H1 (cell line): ENCODE data around the gene ADAM23. TPM values are rescaled to one million over a fixed set of nuclear protein-coding genes. Genes with fewer than 3 reads are reported as not detected.

Source experiments
- CTCF ChIA-PET: fragments of 300-600 bp; sonication (Branson Sonifier 250); formaldehyde crosslinking; loops from one replicate; lab custom pipeline; 2021; ENCODE audit not compliant: partially characterized antibody; lab: Charles Lee
- POLR2A ChIA-PET: fragments of 300-600 bp; sonication (Branson Sonifier 250); formaldehyde crosslinking; loops from one replicate; lab custom pipeline; 2021; ENCODE audit warnings: inconsistent platforms; ENCODE audit not compliant: partially characterized antibody; lab: Charles Lee
- DNase-seq, 2 experiments: peaks; one replicate each; pipeline versions ENCODE4 v3.0.0 to v3.0.0-alpha.2; 2010 to 2022; ENCODE audit warnings: low spot score in 2 of 2, low read depth in 1 of 2, mixed read lengths in 1 of 2
- FAIRE-seq: peaks from 2 replicates; lab custom pipeline; 2011; peaks lifted over from hg19 to GRCh38; lab: Jason Lieb, UNC
- H2AFZ ChIP-seq: 2 replicates; pipeline ENCODE4 v1.8.1; 2012; ENCODE audit warnings: low read length, inconsistent platforms
- H2AK5ac ChIP-seq: 2 replicates; pipeline ENCODE4 v1.6.1; 2013; ENCODE audit warnings: low read depth, low read length
- H2BK120ac ChIP-seq: replicated peaks from 2 replicates; pipeline ENCODE3; 2013; ENCODE audit warnings: low read depth, low read length, inconsistent platforms
- H2BK12ac ChIP-seq: 2 replicates; pipeline ENCODE4 v1.6.1; 2013; ENCODE audit warnings: low read depth, low read length
- H2BK15ac ChIP-seq: 2 replicates; pipeline ENCODE4 v1.6.1; 2013; ENCODE audit warnings: low read length
- H2BK20ac ChIP-seq: 2 replicates; pipeline ENCODE4 v1.6.1; 2013; ENCODE audit warnings: low read length
- H2BK5ac ChIP-seq: 2 replicates; pipeline ENCODE4 v1.6.1; 2013; ENCODE audit warnings: low read depth, low read length
- H3K14ac ChIP-seq: 2 replicates; pipeline ENCODE4 v1.6.1; 2013; ENCODE audit warnings: inconsistent platforms; ENCODE audit not compliant: insufficient read length
- H3K18ac ChIP-seq: 2 replicates; pipeline ENCODE4 v1.6.1; 2013; ENCODE audit warnings: low read length; ENCODE audit errors: extremely low read depth
- H3K23ac ChIP-seq: 2 replicates; pipeline ENCODE4 v1.6.1; 2013; ENCODE audit warnings: inconsistent platforms; ENCODE audit not compliant: insufficient read length
- H3K23me2 ChIP-seq: 2 replicates; pipeline ENCODE4 v1.6.1; 2013; ENCODE audit warnings: low read depth, low read length
- H3K27ac ChIP-seq: 2 replicates; pipeline ENCODE4 v1.6.1; 2011; ENCODE audit warnings: low read depth, low read length, inconsistent platforms
- H3K27me3 ChIP-seq, 4 experiments: replicated peaks in 1 of 4; 1 replicate in 1 of 4; 2 replicates in 3 of 4; pipeline versions ENCODE4 v1.6.1 to v1.8.1; 2011 to 2013; ENCODE audit warnings: low read length in 3 of 4, mild to moderate bottlenecking in 3 of 4, inconsistent platforms in 2 of 4, mixed read lengths in 2 of 4, moderate library complexity in 1 of 4; ENCODE audit not compliant: control insufficient read depth in 3 of 4, insufficient read depth in 3 of 4; ENCODE audit errors: extremely low read depth in 1 of 4
- H3K36me3 ChIP-seq, 4 experiments: 2 replicates each; pipeline versions ENCODE4 v1.6.1 to v1.8.1; 2011 to 2013; ENCODE audit warnings: mild to moderate bottlenecking in 4 of 4, low read length in 3 of 4, moderate library complexity in 2 of 4, control low read depth in 1 of 4, inconsistent platforms in 1 of 4; ENCODE audit not compliant: insufficient read depth in 4 of 4, control insufficient read depth in 2 of 4
- H3K4ac ChIP-seq: replicated peaks from 2 replicates; pipeline ENCODE3; 2013; ENCODE audit warnings: low read length, low read depth, mixed read lengths, inconsistent platforms; ENCODE audit not compliant: insufficient read length
- H3K4me1 ChIP-seq, 4 experiments: replicated peaks in 1 of 4; 1 replicate in 1 of 4; 2 replicates in 3 of 4; pipeline versions ENCODE4 v1.6.1 to v1.8.1; 2011 to 2013; ENCODE audit warnings: low read length in 3 of 4, inconsistent platforms in 2 of 4, mixed read lengths in 1 of 4; ENCODE audit not compliant: insufficient read depth in 4 of 4, control insufficient read depth in 3 of 4
- H3K4me2 ChIP-seq, 2 experiments: 2 replicates each; pipeline versions ENCODE4 v1.6.1 to v1.8.1; 2011 to 2013; ENCODE audit warnings: low read depth in 2 of 2, low read length in 2 of 2, control low read depth in 1 of 2, inconsistent platforms in 1 of 2, mild to moderate bottlenecking in 1 of 2; ENCODE audit not compliant: insufficient read depth in 1 of 2
- H3K4me3 ChIP-seq, 4 experiments: fragments of 200-600, 300-600 bp in 1 of 4; sonication (generic), shearing (Covaris generic), sonication (Bioruptor Twin) in 1 of 4; 2 replicates each; pipeline versions ENCODE4 v1.5.1 to v1.8.1; 2011 to 2016; ENCODE audit warnings: low read length in 4 of 4, low read depth in 3 of 4, control low read depth in 2 of 4, inconsistent platforms in 2 of 4, mild to moderate bottlenecking in 2 of 4, mixed read lengths in 1 of 4, moderate library complexity in 1 of 4; ENCODE audit not compliant: insufficient read depth in 2 of 4; ENCODE audit errors: extremely low read depth in 1 of 4
- H3K56ac ChIP-seq: replicated peaks from 2 replicates; pipeline ENCODE3; 2013; ENCODE audit warnings: low read depth, mild to moderate bottlenecking, mixed read lengths, low read length, inconsistent platforms; ENCODE audit not compliant: insufficient read length
- H3K79me1 ChIP-seq: 2 replicates; pipeline ENCODE4 v1.6.1; 2013; ENCODE audit warnings: low read depth, low read length, control low read depth
- H3K79me2 ChIP-seq, 2 experiments: 2 replicates each; pipeline versions ENCODE4 v1.6.1 to v1.8.1; 2012 to 2013; ENCODE audit warnings: low read length in 2 of 2, mild to moderate bottlenecking in 2 of 2, inconsistent platforms in 1 of 2; ENCODE audit not compliant: insufficient read depth in 2 of 2, control insufficient read depth in 1 of 2
- H3K9ac ChIP-seq, 4 experiments: replicated peaks in 1 of 4; 1 replicate in 1 of 4; 2 replicates in 3 of 4; pipeline versions ENCODE4 v1.6.1 to v1.8.1; 2011 to 2013; ENCODE audit warnings: low read depth in 3 of 4, low read length in 3 of 4, control low read depth in 2 of 4, mild to moderate bottlenecking in 2 of 4, moderate library complexity in 2 of 4, inconsistent platforms in 1 of 4; ENCODE audit errors: extremely low read depth in 1 of 4
- H3K9me3 ChIP-seq, 2 experiments: 2 replicates each; pipeline versions ENCODE4 v1.6.1 to v1.8.1; 2012 to 2013; ENCODE audit warnings: mild to moderate bottlenecking in 2 of 2, moderate library complexity in 2 of 2, control low read depth in 1 of 2, inconsistent platforms in 1 of 2, low read depth in 1 of 2, low read length in 1 of 2, mixed read lengths in 1 of 2; ENCODE audit not compliant: insufficient read depth in 2 of 2
- H4K20me1 ChIP-seq, 2 experiments: replicated peaks in 1 of 2; 2 replicates each; pipeline versions ENCODE3 to v1.8.1; 2011 to 2013; ENCODE audit warnings: inconsistent platforms in 2 of 2, low read length in 2 of 2, mild to moderate bottlenecking in 1 of 2; ENCODE audit not compliant: insufficient read depth in 2 of 2, control insufficient read depth in 1 of 2
- H4K5ac ChIP-seq: 2 replicates; pipeline ENCODE4 v1.6.1; 2013; ENCODE audit warnings: low read length, low read depth, mixed read lengths, inconsistent platforms; ENCODE audit not compliant: insufficient read length
- H4K8ac ChIP-seq: 2 replicates; pipeline ENCODE4 v1.8.0; 2013; ENCODE audit warnings: mild to moderate bottlenecking, moderate library complexity, low read length, inconsistent platforms; ENCODE audit not compliant: insufficient read depth; ENCODE audit errors: extremely low read depth
- H4K91ac ChIP-seq: replicated peaks from 2 replicates; pipeline ENCODE3; 2013; ENCODE audit warnings: low read length, mixed read lengths, inconsistent platforms; ENCODE audit not compliant: insufficient read length
- CHD2 ChIP-seq: IDR thresholded peaks from 2 replicates; pipeline ENCODE4 v1.6.1; 2012; ENCODE audit warnings: low read length, improper control_type of control experiment
- NANOG ChIP-seq: IDR thresholded peaks from 2 replicates; pipeline ENCODE4 v1.6.1; 2011; ENCODE audit warnings: low read length, low read depth, mild to moderate bottlenecking, inconsistent platforms; ENCODE audit not compliant: insufficient read depth, poor library complexity, severe bottlenecking
- POLR2A ChIP-seq, 2 experiments: IDR thresholded peaks; 1 replicate in 1 of 2; 2 replicates in 1 of 2; pipeline ENCODE4 v1.6.1; 2011; ENCODE audit warnings: low read depth in 2 of 2, low read length in 2 of 2, mild to moderate bottlenecking in 2 of 2; ENCODE audit errors: control extremely low read depth in 1 of 2
- RFX5 ChIP-seq: IDR thresholded peaks from 2 replicates; pipeline ENCODE4 v1.6.1; 2011; ENCODE audit warnings: low read depth, low read length, improper control_type of control experiment, borderline replicate concordance
- SIRT6 ChIP-seq: IDR thresholded peaks from one replicate; pipeline ENCODE4 v1.7.1; 2012; ENCODE audit warnings: low read length, inconsistent platforms
- SP1 ChIP-seq: IDR thresholded peaks from 2 replicates; pipeline ENCODE4 v1.6.1; 2011; ENCODE audit warnings: low read depth, low read length
- TAF1 ChIP-seq: IDR thresholded peaks from 2 replicates; pipeline ENCODE4 v1.6.1; 2011; ENCODE audit warnings: mild to moderate bottlenecking, low read depth, low read length
- TCF12 ChIP-seq: IDR thresholded peaks from 2 replicates; pipeline ENCODE4 v1.6.1; 2011; ENCODE audit warnings: low read depth, mild to moderate bottlenecking, low read length
- USF2 ChIP-seq: IDR thresholded peaks from 2 replicates; pipeline ENCODE4 v1.6.1; 2011; ENCODE audit warnings: low read length, improper control_type of control experiment
- WGBS, 2 experiments: shearing (Covaris generic) in 1 of 2; methylation state at CpG; one replicate each; pipeline versions ENCODE4 v1.1.6 to v1.1.7; 2013 to 2015; ENCODE audit warnings: low lambda C conversion rate in 2 of 2, mixed read lengths in 2 of 2, inconsistent platforms in 1 of 2, low coverage in 1 of 2, missing lambda C conversion rate in 1 of 2; ENCODE audit not compliant: insufficient replicate concordance in 2 of 2, insufficient coverage in 1 of 2, insufficient read length in 1 of 2; ENCODE audit errors: extremely low coverage in 1 of 2, missing lambda C conversion rate in 1 of 2; 5-methylcytosine and 5-hydroxymethylcytosine counted together
- polyA plus RNA-seq, 7 experiments: library from polyadenylated mRNA; depleted of rRNA in 3 of 7; stranded (reverse) in 5 of 7; unstranded in 2 of 7; fragments of >200 nt in 5 of 7; fragments of 200-250 nt in 2 of 7; gene quantifications; 1 replicate in 5 of 7; 2 replicates in 1 of 7; 4 replicates in 1 of 7; pipeline versions ENCODE4 v1.2.1 to v1.2.3, GENCODE V29; 2011 to 2013; ENCODE audit warnings: missing spikeins in 2 of 7, mixed read lengths in 2 of 7
- total RNA-seq: library from RNA; stranded (reverse); fragmentation: NEBNext Ultra II Directional; extraction: Animal tissue kit (Norgen Biotek cat#: 25700); gene quantifications from 2 replicates; pipeline ENCODE4 v1.2.1, GENCODE V29; 2021
- TF ChIP-seq, protein P1 (sequence below), 3 experiments: IDR thresholded peaks; 1 replicate in 2 of 3; 2 replicates in 1 of 3; pipeline versions ENCODE4 v1.5.1 to v1.6.1; 2011; ENCODE audit warnings: low read length in 3 of 3, mild to moderate bottlenecking in 3 of 3, inconsistent platforms in 2 of 3, low read depth in 1 of 3, moderate library complexity in 1 of 3; ENCODE audit not compliant: insufficient read depth in 1 of 3; ENCODE audit errors: control extremely low read depth in 1 of 3

ADAM23 gene
- total and polyA plus RNA-seq, 2 of the 8 experiments (the other 6 are each of a cell fraction or from before 2014, with no cell fraction given) = 9.9 to 20.8 TPM

GRCh38 chr2:206410714-206411113 lies 32.6 kb upstream of the ADAM23 start:
- FAIRE-seq = no peak
- CTCF ChIA-PET = no interaction called here
- TF ChIP-seq SP1 (no peak), TCF12 (no peak), TAF1 (no peak), POLR2A (IDR thresholded peaks at IDR 0.05; ENCODE audit: control extremely low read depth in 1 of 2, low read depth in 2 of 2, low read length in 2 of 2) (no peak), NANOG (no peak), USF2 (no peak), CHD2 (no peak), RFX5 (no peak), SIRT6 (no peak)
- TF ChIP-seq, protein P1, sequence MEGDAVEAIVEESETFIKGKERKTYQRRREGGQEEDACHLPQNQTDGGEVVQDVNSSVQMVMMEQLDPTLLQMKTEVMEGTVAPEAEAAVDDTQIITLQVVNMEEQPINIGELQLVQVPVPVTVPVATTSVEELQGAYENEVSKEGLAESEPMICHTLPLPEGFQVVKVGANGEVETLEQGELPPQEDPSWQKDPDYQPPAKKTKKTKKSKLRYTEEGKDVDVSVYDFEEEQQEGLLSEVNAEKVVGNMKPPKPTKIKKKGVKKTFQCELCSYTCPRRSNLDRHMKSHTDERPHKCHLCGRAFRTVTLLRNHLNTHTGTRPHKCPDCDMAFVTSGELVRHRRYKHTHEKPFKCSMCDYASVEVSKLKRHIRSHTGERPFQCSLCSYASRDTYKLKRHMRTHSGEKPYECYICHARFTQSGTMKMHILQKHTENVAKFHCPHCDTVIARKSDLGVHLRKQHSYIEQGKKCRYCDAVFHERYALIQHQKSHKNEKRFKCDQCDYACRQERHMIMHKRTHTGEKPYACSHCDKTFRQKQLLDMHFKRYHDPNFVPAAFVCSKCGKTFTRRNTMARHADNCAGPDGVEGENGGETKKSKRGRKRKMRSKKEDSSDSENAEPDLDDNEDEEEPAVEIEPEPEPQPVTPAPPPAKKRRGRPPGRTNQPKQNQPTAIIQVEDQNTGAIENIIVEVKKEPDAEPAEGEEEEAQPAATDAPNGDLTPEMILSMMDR (IDR thresholded peaks at IDR 0.05; ENCODE audit: control extremely low read depth in 1 of 3, insufficient read depth in 1 of 3, low read depth in 1 of 3, low read length in 3 of 3) = no peak
- TF ChIP-seq, all 59 proteins: peak for 0

More at GRCh38 chr2:206410714-206411113, 32.6 kb upstream of the ADAM23 start:
- Histone ChIP-seq H3K79me2 (no peaks in the 10 kb centered on the region), H3K56ac (no peak overlapping the region), H3K4me3 (no peak overlapping the region), H3K23me2 (no peaks in the 10 kb centered on the region), H2BK20ac (no peak overlapping the region), H3K79me1 (no peaks in the 10 kb centered on the region), H2BK12ac (no peak overlapping the region), H3K9ac (no peak overlapping the region), H3K18ac (no peak overlapping the region), H2AK5ac (no peak overlapping the region), H3K23ac (no peak overlapping the region), H3K9me3 (peaks cover 0 to 3% of the 10 kb centered on the region in 2 experiments; a peak in 2 of 4 replicates), H2BK5ac (no peak overlapping the region), H4K5ac (no peak overlapping the region), H3K4me2 (no peak overlapping the region), H3K27ac (no peak overlapping the region), H2AFZ (no peak overlapping the region), H4K91ac (no peak overlapping the region), H3K36me3 (no peaks in the 10 kb centered on the region), H3K4me1 (no peaks in the 10 kb centered on the region), H3K14ac (no peak overlapping the region), H4K20me1 (no peaks in the 10 kb centered on the region), H2BK15ac (no peak overlapping the region), H3K4ac (no peak overlapping the region), H3K27me3 (no peaks in the 10 kb centered on the region), H2BK120ac (no peak overlapping the region), H4K8ac (no peak overlapping the region)
- POLR2A ChIA-PET = no interaction called here
- no peak for DNase-seq
- WGBS, 2 experiments = 94% methylated on average over 26 of the region's 26 CpGs; no CpG with 5 or more reads in 1 of the 2 experiments
